Panc1 (cell line): ENCODE measurements around the gene ADAMTSL3. TPM values are rescaled to one million over a fixed set of nuclear protein-coding genes. Genes with fewer than 3 reads are reported as not detected.

Experiments
- ATAC-seq: fragments of 200-7000 bp; cut with Tn5 transposase; 2 replicates; pipeline ENCODE4 v1.9.1; 2020; ENCODE audit warnings: mild to moderate bottlenecking, moderate library complexity
- BruUV-seq: library from RNA; stranded (reverse); fragments of 400-500 nt; replicated peaks from 2 replicates; lab custom pipeline; 2021; lab: Mats Ljungman, UMichigan
- CTCF ChIA-PET: fragments of 300-600 bp; sonication (Branson Sonifier 250); formaldehyde crosslinking; loops from one replicate; lab custom pipeline; 2022; ENCODE audit warnings: antibody characterized with exemption; lab: Charles Lee
- POLR2A ChIA-PET: fragments of 300-600 bp; sonication (Branson Sonifier 250); formaldehyde crosslinking; loops from one replicate; lab custom pipeline; 2022; ENCODE audit warnings: antibody characterized with exemption; lab: Charles Lee
- DNase-seq: peaks from one replicate; pipeline ENCODE4 v3.0.0-alpha.2; 2010; ENCODE audit warnings: low read depth, low spot score
- H3K27ac ChIP-seq: 2 replicates; pipeline ENCODE4 v1.5.1; 2011; ENCODE audit warnings: mild to moderate bottlenecking, low read length, inconsistent platforms
- H3K27me3 ChIP-seq: fragments of 200-500 bp; sonication (Bioruptor generic); 2 replicates; pipeline ENCODE4 v1.6.0; 2014; ENCODE audit warnings: low read length, inconsistent platforms; ENCODE audit not compliant: control insufficient read depth, insufficient read depth
- H3K36me3 ChIP-seq: fragments of 200-500 bp; sonication (Bioruptor generic); 2 replicates; pipeline ENCODE4 v1.5.1; 2014; ENCODE audit warnings: inconsistent platforms, mild to moderate bottlenecking, low read length, moderate library complexity; ENCODE audit not compliant: control insufficient read depth, insufficient read depth
- H3K4me1 ChIP-seq: 2 replicates; pipeline ENCODE4 v1.5.1; 2011; ENCODE audit warnings: inconsistent platforms, mild to moderate bottlenecking, low read length, moderate library complexity; ENCODE audit not compliant: control insufficient read depth, insufficient read depth
- H3K4me3 ChIP-seq, 2 experiments: 2 replicates each; pipeline ENCODE4 v1.5.1; 2011 to 2012; ENCODE audit warnings: low read depth in 2 of 2, low read length in 2 of 2, mild to moderate bottlenecking in 2 of 2, inconsistent platforms in 1 of 2, moderate library complexity in 1 of 2
- H3K9me3 ChIP-seq: fragments of 200-500 bp; sonication (Bioruptor generic); 2 replicates; pipeline ENCODE4 v1.5.1; 2014; ENCODE audit warnings: low read depth, mild to moderate bottlenecking, inconsistent platforms, low read length, moderate library complexity; ENCODE audit not compliant: control insufficient read depth, insufficient read depth
- POLR2AphosphoS5 ChIP-seq: IDR thresholded peaks from 2 replicates; pipeline ENCODE4 v1.6.1; 2012; ENCODE audit warnings: mild to moderate bottlenecking, low read depth, low read length, moderate library complexity
- REST ChIP-seq, 2 experiments: IDR thresholded peaks; 2 replicates each; pipeline ENCODE4 v1.6.1; 2011 to 2012; ENCODE audit warnings: low read depth in 2 of 2, control low read depth in 1 of 2, low read length in 1 of 2, mild to moderate bottlenecking in 1 of 2, moderate library complexity in 1 of 2; ENCODE audit not compliant: insufficient read depth in 1 of 2
- SIN3A ChIP-seq: IDR thresholded peaks from 2 replicates; pipeline ENCODE4 v1.6.1; 2012; ENCODE audit warnings: low read depth, mild to moderate bottlenecking, low read length, moderate library complexity, borderline replicate concordance; ENCODE audit not compliant: insufficient read depth
- TCF7L2 ChIP-seq: IDR thresholded peaks from 2 replicates; pipeline ENCODE4 v1.6.1; 2011; ENCODE audit warnings: mild to moderate bottlenecking, low read depth, low read length, inconsistent platforms
- in situ Hi-C: cut with HindIII; loops from 2 replicates; pipeline ENCODE4 v1.10.0; 2016; ENCODE audit warnings: low sequenced_read_pairs, low pct_unique_long_range_greater_than_20kb
- intact Hi-C: fragments of 100-400 bp; cut with micrococcal nuclease; formaldehyde crosslinking; loops from one replicate; pipeline ENCODE4 v1.10.0; 2022; ENCODE audit not compliant: unreplicated experiment
- total RNA-seq: library from RNA; stranded (reverse); gene quantifications from one replicate; pipeline ENCODE4 v1.2.1, GENCODE V29; 2021; ENCODE audit not compliant: unreplicated experiment
- TF ChIP-seq, protein P1 (sequence below): fragments of 450-650 bp; IDR thresholded peaks from 2 replicates; pipeline ENCODE4 v1.5.1; 2017; ENCODE audit warnings: mild to moderate bottlenecking

Gene ADAMTSL3
- total RNA-seq, 1 experiment from 2014 or later, result not detected

- ChIA-PET CTCF (no interaction called here), POLR2A (no interaction called here)
- H3K27ac ChIP-seq, result no peak overlapping the region
- H3K27me3 ChIP-seq, result no peaks in the 10 kb centered on the region
- in situ Hi-C loops (no loop called here), intact Hi-C loops (no loop called here)
- no peak for TF ChIP-seq REST (IDR thresholded peaks at IDR 0.05; ENCODE audit: insufficient read depth in 1 of 2, low read depth in 2 of 2, low read length in 1 of 2)
- TF ChIP-seq TCF7L2, result no peak
- TF ChIP-seq, protein P1, sequence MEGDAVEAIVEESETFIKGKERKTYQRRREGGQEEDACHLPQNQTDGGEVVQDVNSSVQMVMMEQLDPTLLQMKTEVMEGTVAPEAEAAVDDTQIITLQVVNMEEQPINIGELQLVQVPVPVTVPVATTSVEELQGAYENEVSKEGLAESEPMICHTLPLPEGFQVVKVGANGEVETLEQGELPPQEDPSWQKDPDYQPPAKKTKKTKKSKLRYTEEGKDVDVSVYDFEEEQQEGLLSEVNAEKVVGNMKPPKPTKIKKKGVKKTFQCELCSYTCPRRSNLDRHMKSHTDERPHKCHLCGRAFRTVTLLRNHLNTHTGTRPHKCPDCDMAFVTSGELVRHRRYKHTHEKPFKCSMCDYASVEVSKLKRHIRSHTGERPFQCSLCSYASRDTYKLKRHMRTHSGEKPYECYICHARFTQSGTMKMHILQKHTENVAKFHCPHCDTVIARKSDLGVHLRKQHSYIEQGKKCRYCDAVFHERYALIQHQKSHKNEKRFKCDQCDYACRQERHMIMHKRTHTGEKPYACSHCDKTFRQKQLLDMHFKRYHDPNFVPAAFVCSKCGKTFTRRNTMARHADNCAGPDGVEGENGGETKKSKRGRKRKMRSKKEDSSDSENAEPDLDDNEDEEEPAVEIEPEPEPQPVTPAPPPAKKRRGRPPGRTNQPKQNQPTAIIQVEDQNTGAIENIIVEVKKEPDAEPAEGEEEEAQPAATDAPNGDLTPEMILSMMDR, result no peak
- no peak for TF ChIP-seq SIN3A
- TF ChIP-seq POLR2AphosphoS5, result no peak
- no peaks in the 10 kb centered on the region for H3K36me3 ChIP-seq
- 0 out of 2 replicates have a peak, but pooled peaks cover 2% of the 10 kb centered on the region for H3K9me3 ChIP-seq
- no peak overlapping the region for H3K4me3 ChIP-seq
- ATAC-seq (no peak), DNase-seq (no peak)
- no peaks in the 10 kb centered on the region for H3K4me1 ChIP-seq
- BruUV-seq, result no TSS peak
These were observed 78.3 kb downstream of the ADAMTSL3 start for GRCh38 chr15:83732196-83732595.

DNA sequence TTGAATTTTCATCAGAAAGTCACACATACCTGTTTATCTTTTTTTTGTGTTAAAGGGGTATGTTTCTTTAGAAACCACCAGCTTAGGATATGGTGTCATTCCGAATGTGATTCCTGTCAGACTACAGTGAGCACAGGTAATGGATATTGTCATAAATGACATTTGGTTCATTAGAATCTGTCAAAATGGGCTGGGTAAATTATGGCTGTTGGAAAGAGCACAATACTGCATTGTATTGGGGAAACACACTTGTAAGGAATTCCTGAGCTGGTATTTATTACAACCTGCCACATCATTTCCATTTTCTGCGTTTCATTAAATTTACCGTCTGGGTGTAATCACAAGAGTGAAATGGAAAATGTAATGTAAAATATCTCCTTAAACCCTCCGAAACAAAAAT is 78.8 kb downstream of the ADAMTSL3 start:
- H3K4me1 ChIP-seq, result no peaks in the 10 kb centered on the region
- CTCF ChIA-PET, result no interaction called here
- TF ChIP-seq TCF7L2 (no peak), POLR2AphosphoS5 (no peak), SIN3A (no peak), REST (IDR thresholded peaks at IDR 0.05; ENCODE audit: insufficient read depth in 1 of 2, low read depth in 2 of 2, low read length in 1 of 2) (no peak)
- TF ChIP-seq, protein P1, result no peak
- H3K36me3 ChIP-seq, result no peaks in the 10 kb centered on the region
- DNase-seq, result no peak
- no peak overlapping the region for H3K27ac ChIP-seq
- no peak for ATAC-seq
- BruUV-seq, result no TSS peak
- H3K9me3 ChIP-seq, result 0 out of 2 replicates have a peak, but pooled peaks cover 2% of the 10 kb centered on the region
- H3K27me3 ChIP-seq, result no peaks in the 10 kb centered on the region
- H3K4me3 ChIP-seq, result no peak overlapping the region
- POLR2A ChIA-PET, result no interaction called here
- in situ Hi-C loops, result no loop called here
- intact Hi-C loops, result no loop called here
